GM18507 (cell line): ENCODE results near the gene RASSF5.

Source experiments
- DNase-seq: peaks from one replicate; pipeline ENCODE4 v3.0.0; 2011; ENCODE audit warnings: low read depth; ENCODE audit not compliant: insufficient read length; ENCODE audit errors: extremely low spot score
- FAIRE-seq: peaks from 2 replicates; lab custom pipeline; 2011; peaks lifted over from hg19 to GRCh38; lab: Jason Lieb, UNC

Gene RASSF5

DNA sequence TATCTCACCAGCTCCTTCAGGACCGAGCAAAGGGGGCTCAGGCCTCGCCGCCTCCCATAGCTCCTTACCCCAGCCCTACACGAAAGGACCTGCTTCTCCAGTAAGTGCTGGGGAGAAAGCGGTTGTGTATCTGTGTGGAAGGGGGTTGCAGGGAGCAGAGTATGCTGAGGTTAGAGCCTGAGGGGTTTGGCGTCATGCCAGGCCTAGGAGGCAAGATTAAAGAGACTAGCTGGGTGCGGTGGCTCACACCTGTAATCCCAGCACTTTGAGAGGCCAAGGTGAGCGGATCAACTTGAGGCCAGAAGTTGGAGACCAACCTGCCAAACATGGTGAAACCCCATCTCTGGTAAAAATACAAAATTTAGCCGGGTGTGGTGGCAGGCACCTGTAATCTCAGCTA lies 14.1 kb upstream of the RASSF5 start:
- DNase-seq (no peak), FAIRE-seq (no peak)

DNA sequence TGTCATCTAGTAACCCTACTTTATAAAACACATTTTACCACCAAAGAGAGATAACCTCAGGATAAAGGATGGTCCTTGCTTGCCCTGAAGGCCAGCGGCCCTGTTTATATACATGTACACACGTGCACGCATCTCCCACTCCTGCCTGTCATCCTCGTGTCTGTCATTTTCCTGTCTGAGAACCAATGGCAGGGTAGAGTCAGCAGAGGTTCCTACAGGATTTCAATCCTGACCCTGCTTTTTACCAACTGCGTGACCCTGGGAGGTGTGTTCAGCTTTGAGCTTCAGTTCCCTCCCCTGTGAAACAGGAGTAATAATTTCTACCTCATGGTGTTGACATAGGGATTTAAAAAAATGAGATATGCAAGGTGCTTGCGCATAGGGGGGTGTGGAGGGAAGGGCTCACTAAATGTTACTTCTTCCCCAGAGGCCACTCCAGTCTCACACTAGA lies 12.3 kb upstream of the RASSF5 start:
- DNase-seq (no peak), FAIRE-seq (no peak)

DNA sequence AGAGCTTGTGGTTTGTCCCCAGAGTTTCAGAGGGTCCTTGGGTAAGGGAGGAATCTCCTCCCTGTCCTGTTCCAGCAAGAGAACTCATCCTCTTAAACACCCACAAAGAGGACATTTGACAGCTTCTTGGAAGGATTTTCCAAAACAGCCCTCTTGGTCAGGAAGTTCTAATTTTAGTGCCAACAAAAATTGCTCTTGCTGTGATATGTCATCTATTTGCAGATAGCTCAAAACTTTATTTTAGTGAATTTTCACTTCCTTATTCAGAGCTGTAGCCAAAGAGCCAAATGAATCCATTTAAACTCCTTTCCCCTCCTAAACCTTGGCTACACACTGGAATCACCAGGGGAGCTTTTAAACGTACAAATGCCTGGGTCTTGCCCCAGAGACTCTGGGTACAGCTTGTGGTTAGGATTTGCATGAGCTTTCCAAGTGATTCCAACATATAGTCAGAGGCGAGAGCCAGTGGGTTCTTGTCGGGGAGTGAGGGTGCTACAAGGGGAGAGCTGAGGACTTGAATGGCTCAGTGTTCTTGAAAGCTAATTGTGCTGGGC lies 11.8 kb upstream of the RASSF5 start:
- DNase-seq (no peak), FAIRE-seq (peak; percentile 66)

DNA sequence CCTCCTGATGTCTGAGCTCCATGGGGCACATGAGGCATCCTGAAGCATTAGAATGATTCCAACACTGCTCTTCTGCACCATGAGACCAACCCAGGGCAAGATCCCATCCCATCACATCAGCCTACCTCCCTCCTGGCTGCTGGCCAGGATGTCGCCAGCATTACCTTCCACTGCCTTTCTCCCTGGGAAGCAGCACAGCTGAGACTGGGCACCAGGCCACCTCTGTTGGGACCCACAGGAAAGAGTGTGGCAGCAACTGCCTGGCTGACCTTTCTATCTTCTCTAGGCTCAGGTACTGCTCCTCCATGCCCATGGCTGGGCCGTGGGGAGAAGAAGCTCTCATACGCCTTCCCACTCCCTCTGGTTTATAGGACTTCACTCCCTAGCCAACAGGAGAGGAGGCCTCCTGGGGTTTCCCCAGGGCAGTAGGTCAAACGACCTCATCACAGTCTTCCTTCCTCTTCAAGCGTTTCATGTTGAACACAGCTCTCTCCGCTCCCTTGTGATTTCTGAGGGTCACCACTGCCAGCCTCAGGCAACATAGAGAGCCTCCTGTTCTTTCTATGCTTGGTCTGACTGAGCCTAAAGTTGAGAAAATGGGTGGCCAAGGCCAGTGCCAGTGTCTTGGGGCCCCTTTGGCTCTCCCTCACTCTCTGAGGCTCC lies 11.1 kb upstream of the RASSF5 start:
- peak; percentile 94 for FAIRE-seq
- DNase-seq, result peak; percentile 42

DNA sequence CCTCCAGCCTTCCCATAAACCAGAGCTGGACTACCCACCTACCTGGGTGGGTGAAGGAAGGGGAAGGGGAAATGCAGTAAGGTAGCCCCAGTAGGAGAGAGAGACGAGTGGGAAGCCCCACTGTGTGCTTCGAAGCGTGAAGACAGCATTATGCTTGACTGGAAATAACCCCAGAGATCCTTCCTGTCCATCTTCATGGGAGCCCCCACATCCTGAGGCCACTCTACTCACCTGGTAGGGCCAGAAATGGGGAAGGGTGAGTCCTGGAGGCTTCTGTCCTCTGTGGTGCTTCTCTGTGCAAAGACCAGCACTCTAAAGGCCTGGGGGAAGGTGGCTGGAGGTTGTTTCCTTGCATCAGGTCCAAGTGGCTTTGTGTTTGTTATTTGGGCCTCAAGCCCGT lies 10.0 kb upstream of the RASSF5 start:
- peak; percentile 80 for FAIRE-seq
- no peak for DNase-seq

DNA sequence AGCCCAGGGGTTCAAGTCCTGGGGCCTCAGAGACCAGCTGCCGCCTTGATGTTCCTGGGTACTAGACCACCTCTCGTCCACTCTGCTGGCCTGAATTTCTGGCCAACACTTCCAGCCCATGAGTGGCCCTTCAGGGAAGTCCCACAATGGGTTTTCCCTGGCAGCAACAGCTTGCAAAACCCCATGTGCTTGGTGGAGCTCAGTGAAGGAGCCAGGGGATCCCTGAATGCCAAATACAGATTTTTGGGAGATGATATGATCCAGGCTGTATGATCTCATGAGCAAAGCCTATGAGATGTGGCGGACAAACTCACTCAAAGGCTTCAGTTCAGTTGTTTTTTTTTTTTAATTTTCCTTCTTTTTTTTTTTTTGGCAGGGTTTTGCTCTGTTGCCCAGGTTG lies 9.6 kb upstream of the RASSF5 start:
- no peak for DNase-seq
- no peak for FAIRE-seq

DNA sequence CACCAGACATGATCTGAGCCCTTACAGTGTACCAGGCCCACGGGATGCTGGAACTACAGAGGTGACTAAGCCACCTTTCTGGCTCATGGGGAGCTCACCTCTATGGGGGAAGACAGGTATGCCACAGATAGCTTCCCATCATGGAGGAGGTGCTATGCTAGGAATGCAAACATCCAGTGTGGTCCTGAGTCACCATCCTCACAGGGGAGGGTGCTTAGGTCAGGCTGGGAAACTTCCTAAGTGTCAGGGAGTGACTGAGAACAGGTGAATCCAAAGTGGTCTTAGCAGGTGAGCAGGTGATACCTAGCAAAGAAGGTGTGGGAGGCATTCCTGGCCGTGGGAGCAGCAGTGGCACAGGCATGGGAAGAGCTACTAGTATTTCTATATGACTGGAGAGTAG lies 8.6 kb upstream of the RASSF5 start:
- no peak for FAIRE-seq
- no peak for DNase-seq

DNA sequence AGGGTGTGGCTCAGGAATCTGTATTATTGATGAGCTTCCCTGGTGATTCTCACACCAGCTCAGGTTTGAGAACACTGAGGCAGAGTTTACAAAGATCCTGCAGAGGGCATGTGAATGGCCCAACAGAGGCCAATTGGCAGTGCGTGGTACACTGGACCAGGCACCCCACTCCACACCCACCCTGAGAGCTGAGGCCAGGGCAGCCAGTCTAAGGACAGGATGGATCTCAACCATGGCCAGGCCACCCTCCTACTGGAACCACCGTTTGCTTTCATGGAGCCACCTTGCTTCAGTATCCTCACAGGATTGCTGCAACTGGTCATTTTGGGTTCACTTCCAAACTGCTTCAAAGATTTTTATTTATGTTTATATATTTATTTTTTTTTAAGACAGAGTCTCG lies 7.3 kb upstream of the RASSF5 start:
- DNase-seq (no peak), FAIRE-seq (no peak)

DNA sequence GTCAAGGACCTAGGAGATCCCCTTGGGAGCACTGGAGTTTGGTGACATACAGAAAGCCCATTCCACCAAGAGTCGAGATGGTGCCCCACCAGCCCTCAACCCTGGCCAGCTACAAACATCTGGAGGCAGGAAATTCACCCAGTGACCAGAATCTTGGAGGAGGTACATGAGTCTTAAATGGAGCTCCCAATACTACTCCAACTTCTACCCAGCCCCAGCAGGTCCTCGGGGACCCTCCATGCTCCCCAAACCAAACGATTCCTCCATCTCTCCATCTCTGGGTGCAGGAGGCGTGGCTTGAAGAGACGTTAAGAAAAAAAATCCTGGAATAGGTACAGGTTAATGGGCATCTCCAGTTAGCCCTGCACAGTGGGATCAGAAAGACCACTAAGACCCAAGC lies 5.5 kb upstream of the RASSF5 start:
- no peak for FAIRE-seq

DNA sequence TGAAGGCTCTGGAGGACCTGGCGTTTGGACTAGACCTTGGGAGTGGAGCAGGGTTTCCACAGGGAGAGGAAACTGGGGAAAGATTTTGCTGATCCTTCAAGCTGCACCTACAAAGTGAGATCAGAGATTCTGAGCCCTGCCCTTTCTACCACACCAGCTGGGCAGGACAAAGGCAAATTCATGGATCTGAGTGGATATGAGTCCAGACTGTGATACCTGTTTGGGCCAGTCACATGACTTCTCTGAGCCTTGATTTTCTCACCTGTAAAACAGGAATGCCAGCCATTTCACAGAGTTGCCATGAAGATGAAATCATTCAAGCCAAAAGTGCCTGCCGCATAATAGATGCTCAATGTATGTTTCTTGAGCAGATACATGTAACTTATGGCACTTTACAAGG lies 4.9 kb upstream of the RASSF5 start:
- FAIRE-seq (no peak), DNase-seq (no peak)

More for the DNA sequence above, 5.5 kb upstream of the RASSF5 start:
- no peak for DNase-seq

DNA sequence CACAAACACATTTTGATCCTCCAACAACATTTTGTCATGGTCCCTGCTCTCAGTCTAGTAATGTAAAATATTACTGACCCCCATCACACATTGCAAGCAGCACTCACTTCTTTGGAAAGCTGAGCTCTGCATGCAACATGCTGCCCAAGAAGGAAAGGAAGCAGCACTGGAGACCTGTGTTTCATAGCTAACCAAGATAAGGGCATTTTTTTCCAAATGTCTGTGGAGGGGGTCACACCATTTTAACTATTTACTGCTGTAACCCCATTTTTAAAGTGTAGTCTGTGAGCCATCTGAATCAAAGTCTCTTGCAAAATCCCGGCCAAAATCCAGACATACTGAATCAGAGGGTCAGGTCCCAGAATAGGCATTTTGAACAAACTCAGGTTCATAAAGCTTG lies 4.5 kb upstream of the RASSF5 start:
- FAIRE-seq (no peak), DNase-seq (no peak)

DNA sequence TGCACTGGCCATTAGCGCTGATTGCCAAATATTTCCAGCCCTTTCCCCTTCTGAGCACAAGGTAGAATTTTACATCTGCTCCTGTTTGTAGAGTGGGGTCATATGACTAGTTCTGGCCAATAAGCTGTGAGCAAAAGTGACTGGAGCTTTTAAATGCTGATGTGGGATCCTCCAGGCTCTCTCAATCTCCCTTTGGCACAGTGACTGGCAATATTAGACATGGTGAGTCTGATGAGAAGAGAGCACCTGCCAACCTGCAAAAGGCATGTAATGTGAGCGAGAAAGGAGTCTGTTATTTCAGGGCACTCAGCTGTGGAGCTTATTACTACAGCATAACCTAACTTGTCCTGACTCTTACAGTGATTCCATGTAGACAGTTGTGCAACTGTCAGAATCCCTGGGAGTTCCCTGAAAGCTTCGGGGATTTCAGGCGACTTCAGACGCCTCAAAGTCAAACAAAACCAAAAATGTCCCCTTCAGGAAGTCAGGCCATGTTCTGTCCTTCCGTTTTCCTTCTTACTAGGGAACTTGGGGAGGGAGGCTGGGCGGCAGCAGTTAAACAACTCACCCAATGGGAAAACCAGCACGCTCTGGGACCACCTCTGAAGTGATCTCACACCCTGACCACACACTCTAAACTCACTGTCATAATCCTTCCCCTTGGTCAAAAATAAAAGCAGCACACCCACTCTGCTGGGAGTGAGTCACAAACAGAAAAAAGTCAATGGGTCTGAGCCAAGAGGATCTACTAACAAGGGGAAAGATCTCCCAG lies 3.6 kb upstream of the RASSF5 start:
- DNase-seq (peak; percentile 56), FAIRE-seq (peak; percentile 90)

DNA sequence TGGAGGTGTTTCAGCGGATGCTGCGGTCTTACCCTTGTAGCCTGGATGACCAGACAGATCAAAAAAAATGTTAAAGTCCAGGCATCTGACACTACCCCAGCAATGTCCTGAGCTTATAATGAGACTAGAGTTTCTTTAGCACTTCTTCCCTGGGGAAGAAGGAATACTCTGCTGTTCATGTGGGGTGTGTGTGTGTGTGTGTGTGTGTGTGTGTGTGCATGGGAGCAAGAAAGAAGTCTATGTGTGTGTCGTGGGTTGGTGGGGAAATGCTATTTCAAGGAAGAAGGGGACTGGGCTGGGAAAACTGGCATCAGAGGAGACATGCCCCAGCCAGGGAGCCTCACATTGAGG lies 3.0 kb upstream of the RASSF5 start:
- DNase-seq (no peak), FAIRE-seq (no peak)

DNA sequence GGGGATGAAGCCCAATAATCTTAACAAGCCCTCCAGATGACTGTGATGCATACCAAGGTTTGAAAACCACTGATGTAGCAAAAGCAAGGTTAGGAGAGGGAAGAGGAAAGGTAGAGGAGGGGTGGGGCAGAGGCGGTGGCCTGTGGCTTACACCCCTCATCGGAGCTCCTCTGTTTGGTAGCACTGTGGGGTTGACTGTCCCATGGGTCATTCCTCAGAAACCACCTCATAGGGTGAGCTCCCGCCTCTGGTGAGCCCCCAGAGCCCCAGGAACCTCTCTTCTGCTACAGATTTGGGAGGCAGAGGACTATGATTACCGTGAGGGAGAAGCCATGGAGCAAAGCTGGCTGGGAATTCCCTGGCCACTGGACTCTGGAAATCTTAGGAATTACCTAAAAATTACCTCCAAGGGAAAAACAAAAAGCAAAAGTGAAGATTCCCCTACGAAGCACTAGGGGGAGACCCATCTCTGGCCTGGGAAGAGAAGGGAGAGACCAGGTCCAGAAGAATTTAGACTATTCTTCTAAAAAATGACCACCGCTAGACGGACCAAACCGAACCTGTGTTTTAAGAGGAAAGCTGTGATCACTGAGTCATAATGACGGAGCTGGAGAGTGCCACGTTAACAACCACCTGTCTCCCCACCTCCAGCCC lies 1.5 kb upstream of the RASSF5 start:
- FAIRE-seq, result no peak
- DNase-seq, result no peak

DNA sequence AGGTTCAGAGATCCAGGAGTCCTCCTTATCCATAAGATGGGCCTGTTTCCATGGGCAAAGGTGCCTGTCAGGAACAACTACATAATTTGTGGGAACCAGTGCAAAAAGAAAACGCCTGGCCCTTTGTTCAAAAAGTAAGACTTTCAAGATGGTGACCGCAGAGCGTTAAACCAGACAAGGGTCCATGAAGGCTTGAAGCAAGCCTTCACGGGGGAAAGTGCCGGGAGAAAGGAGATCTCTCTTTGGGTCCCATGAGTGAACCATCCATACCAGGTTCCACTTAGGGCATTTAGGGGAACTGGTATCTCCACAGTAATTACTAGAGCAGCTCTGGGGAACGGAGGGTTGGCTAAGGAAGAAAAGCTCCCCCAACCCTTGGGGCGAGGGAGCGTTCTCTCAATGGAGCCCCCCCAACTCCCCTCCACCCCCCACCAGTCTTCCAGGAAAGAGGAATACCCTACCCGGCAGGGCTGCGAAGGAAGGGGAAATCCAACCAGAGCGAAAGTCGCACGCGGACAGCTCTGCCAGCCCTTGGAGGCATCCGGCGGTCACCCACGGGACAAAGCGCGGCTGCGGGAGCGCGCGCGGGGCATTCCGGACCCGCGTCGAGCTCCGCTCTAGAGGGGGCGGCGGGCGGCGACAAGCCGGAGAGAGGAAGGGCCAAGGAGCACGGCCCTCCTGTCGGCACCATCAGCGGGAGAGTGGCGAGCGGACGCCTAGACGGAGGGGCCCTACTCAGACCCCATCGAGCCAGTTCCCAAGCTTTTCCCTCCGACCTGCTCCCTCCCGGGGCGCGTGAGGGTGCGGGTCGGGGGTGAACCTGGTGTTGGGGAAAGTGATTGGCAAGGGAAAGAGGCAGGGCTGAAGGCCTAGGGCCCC lies 687 bp upstream of the RASSF5 start:
- DNase-seq, result no peak
- no peak for FAIRE-seq

DNA sequence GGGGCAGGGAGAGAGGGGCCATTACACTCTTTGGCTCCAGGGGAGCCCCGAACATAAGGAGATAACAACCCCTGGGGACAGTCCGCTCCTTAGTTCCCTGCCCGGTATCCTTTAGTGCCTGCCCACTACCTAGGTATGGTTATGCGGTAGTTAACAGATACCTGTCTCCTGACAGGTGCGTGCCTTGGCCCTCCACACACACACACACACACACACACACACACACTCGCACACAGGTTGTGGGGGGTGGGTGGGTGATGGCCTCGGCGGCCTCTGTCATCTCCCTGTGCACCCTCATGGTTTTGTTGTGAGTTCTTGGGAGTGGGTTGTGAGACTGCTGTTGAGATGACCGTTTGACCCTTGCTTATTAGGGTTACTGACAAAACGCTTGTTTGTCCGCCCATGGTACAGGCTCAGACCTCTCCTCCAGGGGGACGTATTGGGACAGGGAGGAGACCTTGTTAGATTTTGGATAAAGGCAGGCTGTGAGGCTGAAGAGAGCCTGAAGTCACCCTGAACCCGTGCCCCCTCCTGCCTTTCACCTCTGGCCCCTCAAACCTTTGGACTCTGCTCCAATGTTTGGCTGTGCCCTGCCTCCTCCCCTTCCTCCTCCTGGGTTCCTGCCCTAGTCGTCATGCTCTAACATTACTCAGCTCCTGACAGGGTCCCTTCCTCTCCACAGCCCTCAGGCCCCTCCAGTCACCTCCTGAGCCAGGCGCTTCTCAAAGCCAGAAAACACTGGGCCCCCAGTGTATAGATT lies 979 bp downstream of the RASSF5 start:
- DNase-seq (no peak), FAIRE-seq (no peak)

DNA sequence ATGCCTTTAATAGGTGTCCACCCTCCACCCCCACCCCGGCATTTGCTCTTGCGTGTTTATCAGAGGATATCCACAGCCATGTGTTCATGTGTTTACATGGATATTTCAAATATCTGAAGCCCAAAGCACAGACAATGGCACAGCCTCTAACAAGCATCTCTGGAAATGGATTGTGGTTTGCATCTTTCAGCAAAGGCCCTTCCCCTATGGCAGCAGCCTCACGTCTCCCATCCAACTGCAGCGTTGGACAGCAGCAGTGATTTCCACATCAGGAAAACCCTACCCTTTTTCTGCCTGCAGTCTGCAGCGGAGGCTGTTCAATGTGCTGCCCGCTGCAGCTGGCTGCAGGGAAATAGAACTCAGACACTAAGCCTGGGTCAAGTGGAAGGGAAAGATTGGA lies 1.6 kb downstream of the RASSF5 start:
- FAIRE-seq, result no peak

DNA sequence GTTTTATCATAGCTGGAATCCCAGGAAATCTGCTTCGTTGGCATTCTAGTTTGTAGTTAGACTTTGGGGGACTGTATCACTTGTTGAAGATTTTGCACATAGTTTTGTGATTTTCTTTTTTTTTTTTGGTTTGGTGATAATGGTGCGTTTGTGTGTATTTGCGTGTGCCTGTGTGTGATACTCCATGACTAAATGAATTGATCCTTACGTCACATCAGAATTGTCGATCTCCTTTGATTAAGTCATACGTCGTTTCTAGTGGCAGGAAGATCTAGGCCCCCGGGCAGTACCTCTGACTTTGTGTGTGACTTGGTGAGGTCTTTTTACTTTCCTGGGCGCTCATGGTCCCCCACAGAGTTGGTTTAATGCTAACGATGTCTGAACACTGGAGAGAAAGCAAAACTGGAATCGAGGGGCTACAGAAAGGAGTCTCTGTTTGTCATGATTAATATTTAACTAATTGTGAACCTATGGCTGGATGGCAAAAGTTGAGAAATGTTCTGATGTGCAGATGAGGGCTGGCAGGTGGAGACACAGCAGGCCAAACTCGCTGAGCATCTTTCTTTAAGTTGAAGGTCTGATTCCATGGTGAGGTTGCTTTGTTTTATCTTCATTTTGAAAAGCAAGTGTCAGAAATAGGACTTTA lies 2.4 kb downstream of the RASSF5 start:
- FAIRE-seq (no peak), DNase-seq (no peak)

More for the DNA sequence above, 1.6 kb downstream of the RASSF5 start:
- DNase-seq, result no peak
